B cell (primary cell): Measurements from ENCODE around the gene FBXO8. TPM values are rescaled to one million over a fixed set of nuclear protein-coding genes. Genes with fewer than 3 reads are reported as not detected.

Source experiments
- ATAC-seq: fragments of 200-7000 bp; cut with Tn5 transposase; one replicate; pipeline ENCODE4 v1.10.0; 2021; ENCODE audit warnings: low read depth, mild to moderate bottlenecking, moderate number of reproducible peaks, moderate library complexity
- CTCF ChIA-PET: fragments of 350-600 bp; sonication (Branson Sonifier 250); formaldehyde crosslinking; loops from one replicate; lab custom pipeline; 2021; ENCODE audit warnings: antibody characterized with exemption, inconsistent platforms; lab: Charles Lee
- POLR2A ChIA-PET: fragments of 350-600 bp; sonication (Branson Sonifier 250); formaldehyde crosslinking; loops from one replicate; lab custom pipeline; 2021; ENCODE audit warnings: antibody characterized with exemption; lab: Charles Lee
- DNase-seq: peaks from one replicate; pipeline ENCODE4 v3.0.0; 2013
- H2AFZ ChIP-seq: 2 replicates; pipeline ENCODE4 v1.6.1; 2012; ENCODE audit warnings: mild to moderate bottlenecking, low read depth, low read length; ENCODE audit not compliant: insufficient read depth, poor library complexity, severe bottlenecking
- H3K27ac ChIP-seq, 2 donors: 1 replicate in 1 of 2; 2 replicates in 1 of 2; pipeline ENCODE4 v1.5.1; 2012 to 2013; ENCODE audit warnings: low read length in 2 of 2, mild to moderate bottlenecking in 2 of 2, moderate library complexity in 1 of 2
- H3K27me3 ChIP-seq, 4 experiments: fragments of 200-600 bp in 1 of 4; sonication (generic) in 1 of 4; replicated peaks in 1 of 4; 1 replicate in 2 of 4; 2 replicates in 2 of 4; pipeline versions ENCODE4 v1.6.1 to v1.7.0; 2013 to 2016; ENCODE audit warnings: low read length in 3 of 4, mild to moderate bottlenecking in 2 of 4, mixed read lengths in 1 of 4, moderate library complexity in 1 of 4; ENCODE audit not compliant: insufficient read depth in 4 of 4, control insufficient read depth in 3 of 4; ENCODE audit errors: control extremely low read depth in 1 of 4
- H3K36me3 ChIP-seq, 2 experiments: replicated peaks in 1 of 2; 1 replicate in 1 of 2; 2 replicates in 1 of 2; pipeline versions ENCODE4 v1.6.1 to v1.7.1; 2013; ENCODE audit warnings: low read length in 1 of 2; ENCODE audit not compliant: insufficient read depth in 2 of 2, control insufficient read depth in 1 of 2; ENCODE audit errors: control extremely low read depth in 1 of 2, extremely low read depth in 1 of 2
- H3K4me1 ChIP-seq, 2 donors: fragments of 200-600 bp in 1 of 2; sonication (generic) in 1 of 2; 1 replicate in 1 of 2; 2 replicates in 1 of 2; pipeline versions ENCODE4 v1.5.1 to v1.6.1; 2013 to 2017; ENCODE audit warnings: low read length in 2 of 2; ENCODE audit not compliant: control insufficient read depth in 2 of 2, insufficient read depth in 2 of 2
- H3K4me2 ChIP-seq: replicated peaks from 2 replicates; pipeline ENCODE3; 2012; ENCODE audit warnings: mild to moderate bottlenecking, low read depth, low read length; ENCODE audit not compliant: poor library complexity, severe bottlenecking
- H3K4me3 ChIP-seq, 5 experiments: fragments of 200-600 bp in 1 of 5; sonication (generic) in 1 of 5; 1 replicate in 3 of 5; 2 replicates in 2 of 5; pipeline versions ENCODE4 v1.5.1 to v1.7.0; 2011 to 2016; ENCODE audit warnings: low read length in 4 of 5, mild to moderate bottlenecking in 4 of 5, low read depth in 2 of 5, control low read depth in 1 of 5, moderate library complexity in 1 of 5; ENCODE audit not compliant: insufficient read depth in 1 of 5; ENCODE audit errors: control extremely low read depth in 1 of 5, extremely low read depth in 1 of 5
- H3K79me2 ChIP-seq: fragments of 200-600 bp; sonication (generic); one replicate; pipeline ENCODE4 v1.6.0; 2016; ENCODE audit warnings: low read length; ENCODE audit not compliant: control insufficient read depth, insufficient read depth
- H3K9ac ChIP-seq: fragments of 200-600 bp; sonication (generic); 2 replicates; pipeline ENCODE4 v1.6.1; 2017; ENCODE audit warnings: mild to moderate bottlenecking, low read length, moderate library complexity
- H3K9me3 ChIP-seq, 3 donors: one replicate each; pipeline versions ENCODE4 v1.6.1 to v1.7.1; 2013; ENCODE audit warnings: low read length in 2 of 3; ENCODE audit not compliant: control insufficient read depth in 2 of 3, insufficient read depth in 1 of 3; ENCODE audit errors: control extremely low read depth in 1 of 3
- H4K20me1 ChIP-seq: 2 replicates; pipeline ENCODE4 v1.6.0; 2012; ENCODE audit warnings: mild to moderate bottlenecking, low read length; ENCODE audit not compliant: insufficient read depth, control insufficient read depth, poor library complexity, severe bottlenecking
- H3K27ac Mint-ChIP-seq: one replicate; pipeline ENCODE4 v1.8.0; 2021; ENCODE audit warnings: mixed read lengths
- H3K27me3 Mint-ChIP-seq: one replicate; pipeline ENCODE4 v1.8.0; 2021; ENCODE audit warnings: mixed read lengths
- H3K4me1 Mint-ChIP-seq: one replicate; pipeline ENCODE4 v1.8.0; 2021; ENCODE audit warnings: mixed read lengths
- H3K4me3 Mint-ChIP-seq: one replicate; pipeline ENCODE4 v1.8.0; 2021; ENCODE audit warnings: mixed read lengths
- H3K9me3 Mint-ChIP-seq: one replicate; pipeline ENCODE4 v1.8.0; 2022; ENCODE audit warnings: mixed read lengths; ENCODE audit not compliant: insufficient read depth
- CTCF ChIP-seq: fragments of 200-600 bp; IDR thresholded peaks from one replicate; pipeline ENCODE4 v1.8.0; 2022; ENCODE audit warnings: antibody characterized with exemption, mild to moderate bottlenecking
- EZH2 ChIP-seq: IDR thresholded peaks from 2 replicates; pipeline ENCODE4 v1.6.1; 2012; ENCODE audit warnings: borderline replicate concordance, low read depth, mild to moderate bottlenecking, moderate library complexity, low read length; ENCODE audit not compliant: insufficient read depth, poor library complexity, severe bottlenecking
- WGBS: methylation state at CpG from one replicate; pipeline ENCODE4 v1.1.5; 2013; ENCODE audit warnings: missing lambda C conversion rate; ENCODE audit not compliant: insufficient coverage; 5-methylcytosine and 5-hydroxymethylcytosine counted together
- intact Hi-C: fragments of 100-400 bp; cut with micrococcal nuclease; formaldehyde crosslinking; loops from one replicate; pipeline ENCODE4 v1.10.0; 2022
- polyA plus RNA-seq: library from polyadenylated mRNA; depleted of rRNA; stranded (reverse); fragments of >200 nt; gene quantifications from 2 replicates; pipeline ENCODE4 v1.2.3, GENCODE V29; 2012
- total RNA-seq, 2 donors: library from RNA; stranded (reverse); fragments of 120-200 nt in 1 of 2; gene quantifications; 1 replicate in 1 of 2; 2 replicates in 1 of 2; pipeline versions ENCODE4 v1.2.3 to v1.2.4, GENCODE V29; 2013 to 2022

FBXO8 gene
- total and polyA plus RNA-seq, 2 donors (not counting 1 experiment from before 2014, with no cell fraction given) = 11.6 to 22.4 TPM

GRCh38 chr4:174210354-174210753, 73.1 kb downstream of the FBXO8 start:
- Histone ChIP-seq H3K9ac (no peak overlapping the region), H3K4me2 (no peak overlapping the region), H4K20me1 (no peaks in the 10 kb centered on the region), H3K9me3 (peaks cover 0 to 15% (median 0%) of the 10 kb centered on the region in 3 donors), H2AFZ (no peak overlapping the region), H3K36me3 (no peaks in the 10 kb centered on the region), H3K27ac (no peak overlapping the region), H3K79me2 (no peaks in the 10 kb centered on the region), H3K27me3 (peaks cover 2 to 70% (median 42%) of the 10 kb centered on the region in 4 experiments), H3K4me1 (peaks cover 26 to 31% of the 10 kb centered on the region in 2 donors), H3K4me3 (no peak overlapping the region)
- ATAC-seq (no peak), DNase-seq (no peak)
- 60% methylated on average over 1 of the region's 2 CpGs for WGBS
- peaks cover 27% of the 10 kb centered on the region for H3K4me1 Mint-ChIP-seq
- ChIA-PET CTCF (no interaction called here), POLR2A (no interaction called here)
- H3K27ac Mint-ChIP-seq = no peak overlapping the region
- H3K4me3 Mint-ChIP-seq = no peak overlapping the region
- TF ChIP-seq CTCF (no peak), EZH2 (no peak)
- H3K27me3 Mint-ChIP-seq = peaks cover 66% of the 10 kb centered on the region
- intact Hi-C loops = loop anchor here (5.0 kb wide), 1 partner anchor 703 kb away; no protein-coding TSS in a partner anchor
- no peaks in the 10 kb centered on the region for H3K9me3 Mint-ChIP-seq

GRCh38 chr4:174209341-174209740, 74.1 kb downstream of the FBXO8 start:
- WGBS = no CpG with 5 or more reads among the region's 1 CpG
- no peaks in the 10 kb centered on the region for H4K20me1 ChIP-seq
- DNase-seq = no peak
- H3K27ac ChIP-seq = no peak overlapping the region
- no peaks in the 10 kb centered on the region for H3K79me2 ChIP-seq
- H3K9ac ChIP-seq = no peak overlapping the region
- H3K36me3 ChIP-seq = no peaks in the 10 kb centered on the region
- no peak overlapping the region for H3K4me3 ChIP-seq
- intact Hi-C loops = no loop called here
- no peak overlapping the region for H3K4me2 ChIP-seq
- H3K27me3 ChIP-seq = peaks cover 2 to 60% (median 34%) of the 10 kb centered on the region in 4 experiments
- no peaks in the 10 kb centered on the region for H3K9me3 Mint-ChIP-seq
- peaks cover 0 to 12% (median 0%) of the 10 kb centered on the region in 3 donors for H3K9me3 ChIP-seq
- CTCF ChIA-PET = no interaction called here
- no peak overlapping the region for H2AFZ ChIP-seq
- ATAC-seq = no peak
- H3K4me1 Mint-ChIP-seq = peaks cover 21% of the 10 kb centered on the region
- peaks cover 64% of the 10 kb centered on the region for H3K27me3 Mint-ChIP-seq
- H3K27ac Mint-ChIP-seq = no peak overlapping the region
- peaks cover 19 to 24% of the 10 kb centered on the region in 2 donors for H3K4me1 ChIP-seq
- POLR2A ChIA-PET = no interaction called here
- TF ChIP-seq CTCF = no peak
- TF ChIP-seq EZH2 = no peak
- H3K4me3 Mint-ChIP-seq = no peak overlapping the region
